NCI-H146 treated with DMSO at 0.1 percent for 48 hours (cell line): ENCODE measurements around the gene ITGA7.

Experiments used
- DNase-seq: peaks from one replicate; lab custom pipeline; 2025; ENCODE audit not compliant: unreplicated experiment; lab: John Stamatoyannopoulos, UW

Gene ITGA7

GRCh38 chr12:55682087-55682796 is 25.5 kb downstream of the ITGA7 start:
- no peak for DNase-seq

- DNase-seq, result no peak
These were observed 26.3 kb downstream of the ITGA7 start for GRCh38 chr12:55681142-55682077.

- no peak for DNase-seq
These were observed 28.0 kb downstream of the ITGA7 start for GRCh38 chr12:55679691-55680090.

- DNase-seq, result no peak
These were observed 31.0 kb downstream of the ITGA7 start for GRCh38 chr12:55676707-55677106.

- DNase-seq, result no peak
These were observed 32.0 kb downstream of the ITGA7 start for GRCh38 chr12:55675666-55676065.

- DNase-seq, result no peak
These were observed 34.1 kb downstream of the ITGA7 start for GRCh38 chr12:55673638-55674037.

GRCh38 chr12:55671746-55672145 is 36.0 kb downstream of the ITGA7 start:
- no peak for DNase-seq

GRCh38 chr12:55670276-55670675 is 37.4 kb downstream of the ITGA7 start:
- no peak for DNase-seq

- no peak for DNase-seq
These were observed 41.2 kb downstream of the ITGA7 start for GRCh38 chr12:55666508-55666907.

- DNase-seq, result no peak
These were observed 42.9 kb downstream of the ITGA7 start for GRCh38 chr12:55664826-55665225.

- DNase-seq, result no peak
These were observed 44.3 kb downstream of the ITGA7 start for GRCh38 chr12:55663391-55663790.

- peak; percentile 7 for DNase-seq
These were observed 48.0 kb downstream of the ITGA7 start for GRCh38 chr12:55659486-55660385.

- DNase-seq, result no peak
These were observed 48.9 kb downstream of the ITGA7 start for GRCh38 chr12:55658635-55659391.

- no peak for DNase-seq
These were observed 49.5 kb downstream of the ITGA7 start for GRCh38 chr12:55658212-55658611.

- no peak for DNase-seq
These were observed 50.5 kb downstream of the ITGA7 start for GRCh38 chr12:55657212-55657611.

GRCh38 chr12:55654511-55655214 is 53.0 kb downstream of the ITGA7 start:
- DNase-seq, result no peak

GRCh38 chr12:55653031-55653430 is 54.7 kb downstream of the ITGA7 start:
- no peak for DNase-seq

- DNase-seq, result no peak
These were observed 55.4 kb downstream of the ITGA7 start for GRCh38 chr12:55652352-55652751.

- DNase-seq, result no peak
These were observed 56.4 kb downstream of the ITGA7 start for GRCh38 chr12:55651299-55651683.
